T-cell (primary cell): ENCODE results near the gene SENP3. TPM values are rescaled to one million over a fixed set of nuclear protein-coding genes. Genes with fewer than 3 reads are reported as not detected.

Source experiments
- ATAC-seq, 4 experiments: fragments of 200-7000 bp in 3 of 4; fragments of 150-1000 bp in 1 of 4; cut with Tn5 transposase; replicated peaks in 1 of 4; 1 replicate in 3 of 4; 2 replicates in 1 of 4; pipeline ENCODE4 v1.10.0; 2021; ENCODE audit warnings: moderate library complexity in 3 of 4, mild to moderate bottlenecking in 2 of 4, moderate number of reproducible peaks in 1 of 4
- CTCF ChIA-PET, 2 donors: fragments of 300-600 bp; sonication (Branson Sonifier 250); formaldehyde crosslinking; loops; one replicate each; lab custom pipeline; 2022; ENCODE audit warnings: antibody characterized with exemption in 2 of 2; lab: Charles Lee
- POLR2A ChIA-PET, 2 donors: fragments of 300-600 bp; sonication (Branson Sonifier 250); formaldehyde crosslinking; loops; one replicate each; lab custom pipeline; 2022; ENCODE audit warnings: antibody characterized with exemption in 2 of 2; lab: Charles Lee
- DNase-seq, 35 experiments: peaks; one replicate each; pipeline versions ENCODE4 v3.0.0 to v3.0.0-alpha.2; 2013 to 2023
- H3K27ac ChIP-seq: one replicate; pipeline ENCODE4 v1.5.1; 2013; ENCODE audit warnings: low read length
- H3K27me3 ChIP-seq, 2 experiments: replicated peaks in 1 of 2; 1 replicate in 1 of 2; 2 replicates in 1 of 2; pipeline versions ENCODE4 v1.6.1 to v1.7.0; 2013; ENCODE audit warnings: low read length in 1 of 2, mixed read lengths in 1 of 2; ENCODE audit not compliant: control insufficient read depth in 2 of 2, insufficient read depth in 2 of 2; ENCODE audit errors: extremely low read depth in 1 of 2
- H3K36me3 ChIP-seq, 2 donors: 1 replicate in 1 of 2; 2 replicates in 1 of 2; pipeline versions ENCODE4 v1.6.1 to v1.7.0; 2013; ENCODE audit warnings: low read length in 1 of 2; ENCODE audit not compliant: control insufficient read depth in 2 of 2, insufficient read depth in 1 of 2; ENCODE audit errors: extremely low read depth in 1 of 2
- H3K4me1 ChIP-seq, 2 experiments: 1 replicate in 1 of 2; 2 replicates in 1 of 2; pipeline versions ENCODE4 v1.6.1 to v1.7.0; 2013; ENCODE audit warnings: low read length in 2 of 2, mixed read lengths in 1 of 2; ENCODE audit not compliant: insufficient read depth in 2 of 2, control insufficient read depth in 1 of 2; ENCODE audit errors: extremely low read depth in 1 of 2
- H3K4me3 ChIP-seq, 2 donors: 1 replicate in 1 of 2; 2 replicates in 1 of 2; pipeline versions ENCODE4 v1.5.1 to v1.7.0; 2013; ENCODE audit warnings: mild to moderate bottlenecking in 2 of 2, low read length in 1 of 2, moderate library complexity in 1 of 2; ENCODE audit not compliant: control insufficient read depth in 1 of 2; ENCODE audit errors: extremely low read depth in 1 of 2
- H3K9me3 ChIP-seq: 2 replicates; pipeline ENCODE4 v1.7.0; 2013
- H3K27ac Mint-ChIP-seq, 2 donors: one replicate each; pipeline ENCODE4 v1.8.0; 2020 to 2021; ENCODE audit warnings: mild to moderate bottlenecking in 2 of 2, mixed read lengths in 2 of 2
- H3K27me3 Mint-ChIP-seq, 2 donors: one replicate each; pipeline ENCODE4 v1.8.0; 2021 to 2022; ENCODE audit warnings: mixed read lengths in 2 of 2
- H3K36me3 Mint-ChIP-seq: one replicate; pipeline ENCODE4 v1.8.0; 2021; ENCODE audit warnings: mixed read lengths
- H3K4me1 Mint-ChIP-seq, 3 donors: one replicate each; pipeline ENCODE4 v1.8.0; 2020 to 2022; ENCODE audit warnings: mixed read lengths in 3 of 3, mild to moderate bottlenecking in 1 of 3
- H3K4me3 Mint-ChIP-seq, 3 donors: one replicate each; pipeline ENCODE4 v1.8.0; 2020 to 2022; ENCODE audit warnings: mild to moderate bottlenecking in 3 of 3, mixed read lengths in 3 of 3, moderate library complexity in 3 of 3
- H3K9me3 Mint-ChIP-seq, 3 donors: one replicate each; pipeline ENCODE4 v1.8.0; 2020 to 2022; ENCODE audit warnings: mixed read lengths in 3 of 3
- WGBS: methylation state at CpG from one replicate; pipeline ENCODE4 v1.1.5; 2013; ENCODE audit warnings: missing lambda C conversion rate; ENCODE audit not compliant: insufficient coverage; 5-methylcytosine and 5-hydroxymethylcytosine counted together
- total RNA-seq, 35 experiments: library from RNA in 6 of 35; stranded (reverse) in 6 of 35; fragments of 120-200 nt in 1 of 35; gene quantifications; one replicate each; pipeline versions ENCODE4 v1.2.1 to v1.2.4 and lab custom pipeline; 2013 to 2026

SENP3 gene
- total RNA-seq, 5 donors from 2014 or later (not counting 1 experiment from before 2014, with no cell fraction given), result 38.7 to 43.3 (median 42.6) TPM

DNA sequence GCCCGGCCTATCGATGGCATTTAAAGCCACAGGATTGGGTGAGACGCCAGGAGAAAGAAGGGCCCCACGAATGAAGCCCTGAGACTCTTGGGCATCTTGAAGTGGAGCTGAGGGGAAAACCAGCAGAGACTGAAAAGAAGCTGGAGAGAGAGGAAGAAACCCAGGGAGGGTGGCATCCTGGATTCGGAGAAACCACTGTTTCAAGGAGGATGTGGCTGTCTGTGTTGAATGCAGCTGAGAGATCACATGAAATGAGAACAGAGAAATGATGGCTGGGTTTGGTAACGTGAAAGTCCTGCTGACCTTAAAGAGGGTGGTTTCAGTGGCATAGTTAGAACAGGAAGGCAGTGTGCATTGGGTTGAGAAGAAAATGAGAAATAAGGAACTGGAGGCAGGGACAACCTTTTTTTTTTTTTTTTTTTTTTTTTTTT lies 9.1 kb upstream of the SENP3 start:
- H3K27me3 ChIP-seq, result no peaks in the 10 kb centered on the region
- H3K9me3 ChIP-seq, result no peaks in the 10 kb centered on the region
- CTCF ChIA-PET, result interaction anchor here (0.6 to 1.6 kb wide), 4 partner anchors 8 to 117 kb away, joined by 3 to 7 read pairs (median 4); partner anchors contain the start of gene TMEM102 (in 1 of the 2)
- H3K4me1 ChIP-seq, result peaks cover 34 to 80% of the 10 kb centered on the region in 2 experiments
- POLR2A ChIA-PET, result interaction anchor here (0.6 to 0.7 kb wide), 3 partner anchors 12 to 61 kb away, joined by 4 to 9 read pairs (median 5); no protein-coding TSS in a partner anchor
- Mint-ChIP-seq H3K4me1 (peaks cover 64 to 89% (median 71%) of the 10 kb centered on the region in 3 donors), H3K4me3 (peak overlapping the region; percentile 7 to 89 (median 67)), H3K27me3 (no peaks in the 10 kb centered on the region), H3K36me3 (peaks cover 21% of the 10 kb centered on the region), H3K9me3 (no peaks in the 10 kb centered on the region), H3K27ac (peak overlapping the region; percentile 92)
- ATAC-seq, result peak; percentile 64 to 82 (median 67)
- no peak overlapping the region for H3K4me3 ChIP-seq
- peaks cover 6 to 17% of the 10 kb centered on the region in 2 donors for H3K36me3 ChIP-seq
- DNase-seq, result peak in 18 of 35 experiments; percentile 8 to 68 (median 35)
- H3K27ac ChIP-seq, result peak overlapping the region; percentile 65
- WGBS, result 16% methylated on average over 6 of the region's 6 CpGs

DNA sequence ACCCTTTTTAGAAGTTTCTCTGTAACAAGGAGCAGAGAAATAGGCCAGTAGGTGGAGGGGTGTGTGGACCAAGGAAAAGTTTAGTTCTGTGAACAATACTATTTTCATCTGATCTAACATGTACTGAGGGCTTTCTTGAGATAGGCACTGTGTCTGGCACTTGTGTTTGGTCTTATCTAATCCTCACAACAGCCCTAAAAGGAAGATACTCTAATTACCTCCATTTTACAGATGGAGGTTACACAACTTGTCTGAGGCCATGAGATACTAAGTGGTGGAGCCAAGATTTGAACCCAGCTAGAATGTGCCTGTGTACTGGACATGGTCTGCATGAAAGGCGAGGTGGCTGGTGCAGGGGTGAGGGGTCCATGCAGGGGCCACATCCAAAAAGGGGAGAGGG lies 8.4 kb upstream of the SENP3 start:
- peak overlapping the region in 1 of 3 donors; percentile 89 for H3K4me3 Mint-ChIP-seq
- POLR2A ChIA-PET, result no interaction called here
- WGBS, result no CpG with 5 or more reads among the region's 1 CpG

DNA sequence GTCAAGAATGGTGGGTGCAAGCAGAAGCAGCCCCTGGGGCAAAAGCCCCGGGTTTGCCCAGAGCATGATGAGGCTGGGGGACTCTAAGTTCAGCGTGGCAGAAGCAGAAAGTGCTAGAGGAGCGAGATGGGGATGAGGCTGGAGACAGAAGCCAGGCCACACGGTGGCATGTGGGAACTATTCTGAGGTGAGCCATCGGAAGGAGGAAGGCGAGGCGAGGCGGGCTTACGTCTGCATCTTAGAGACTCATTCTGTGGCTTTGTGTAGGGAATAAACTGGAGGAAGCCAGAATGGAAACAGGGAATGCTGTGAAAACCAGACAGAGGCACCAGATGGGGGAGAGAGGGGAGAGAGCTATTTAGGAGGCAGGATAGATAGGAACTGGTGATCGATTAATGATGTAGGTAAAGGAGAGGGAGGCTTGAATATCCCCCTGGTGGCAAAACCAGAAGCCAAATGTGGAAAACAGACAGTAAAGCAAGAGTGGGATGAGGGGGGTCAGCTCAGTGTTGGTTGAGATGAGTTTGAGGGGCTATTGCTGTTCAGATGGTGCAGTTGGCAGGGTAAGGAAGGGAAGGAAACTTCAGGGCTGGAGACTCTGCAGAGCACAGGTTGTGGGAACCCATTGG lies 6.3 kb upstream of the SENP3 start:
- POLR2A ChIA-PET, result no interaction called here

More for the DNA sequence above, 8.4 kb upstream of the SENP3 start:
- ATAC-seq (no peak), DNase-seq (no peak)
- Histone ChIP-seq H3K4me1 (peaks cover 37 to 80% of the 10 kb centered on the region in 2 experiments), H3K9me3 (no peaks in the 10 kb centered on the region), H3K4me3 (no peak overlapping the region), H3K27ac (peak overlapping the region; percentile 65), H3K36me3 (peaks cover 6 to 17% of the 10 kb centered on the region in 2 donors), H3K27me3 (no peaks in the 10 kb centered on the region)
- no peaks in the 10 kb centered on the region for H3K27me3 Mint-ChIP-seq
- CTCF ChIA-PET, result interaction anchor here in 1 of 2 donors (0.5 kb wide), 1 partner anchor 197 kb away, joined by 3 read pairs; no protein-coding TSS in a partner anchor
- peaks cover 21% of the 10 kb centered on the region for H3K36me3 Mint-ChIP-seq
- peaks cover 65 to 89% (median 70%) of the 10 kb centered on the region in 3 donors for H3K4me1 Mint-ChIP-seq
- peak overlapping the region; percentile 92 for H3K27ac Mint-ChIP-seq
- H3K9me3 Mint-ChIP-seq, result no peaks in the 10 kb centered on the region

DNA sequence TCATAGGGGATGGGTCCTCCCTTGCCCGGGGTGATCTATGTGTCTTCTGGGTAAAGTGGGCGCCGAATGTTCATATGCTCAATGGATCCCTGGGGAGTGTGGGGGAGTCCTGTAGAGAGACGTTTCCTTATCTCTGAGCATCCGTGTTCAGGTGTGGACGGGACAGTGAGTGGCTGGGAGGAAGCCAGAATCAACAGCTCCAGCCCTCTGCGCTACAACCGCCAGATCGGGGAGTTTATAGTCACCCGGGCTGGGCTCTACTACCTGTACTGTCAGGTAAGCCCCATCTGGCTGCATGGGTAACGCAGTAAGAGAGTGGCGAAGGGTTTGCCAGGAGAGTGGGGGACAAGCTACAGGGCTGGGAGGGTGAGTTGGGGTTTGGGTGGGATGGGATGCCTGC lies 5.1 kb upstream of the SENP3 start:
- H3K9me3 Mint-ChIP-seq, result no peaks in the 10 kb centered on the region
- Histone ChIP-seq H3K4me3 (no peak overlapping the region), H3K27me3 (no peaks in the 10 kb centered on the region), H3K27ac (no peak overlapping the region), H3K36me3 (peaks cover 0 to 9% of the 10 kb centered on the region in 2 donors), H3K9me3 (no peaks in the 10 kb centered on the region), H3K4me1 (peaks cover 21 to 70% of the 10 kb centered on the region in 2 experiments)
- DNase-seq (no peak), ATAC-seq (no peak)
- peak overlapping the region; percentile 52 to 79 for H3K27ac Mint-ChIP-seq
- peak overlapping the region in 1 of 3 donors; percentile 24 for H3K4me3 Mint-ChIP-seq
- WGBS, result 95% methylated on average over 11 of the region's 12 CpGs
- H3K36me3 Mint-ChIP-seq, result peaks cover 21% of the 10 kb centered on the region
- peaks cover 56 to 84% (median 70%) of the 10 kb centered on the region in 3 donors for H3K4me1 Mint-ChIP-seq
- ChIA-PET CTCF (interaction anchor here (0.6 to 0.7 kb wide), 2 partner anchors 24 to 131 kb away, joined by 3 read pairs; partner anchors contain the start of gene TP53 (in 1 of the 2)), POLR2A (no interaction called here)
- H3K27me3 Mint-ChIP-seq, result no peaks in the 10 kb centered on the region

More for the DNA sequence above, 6.3 kb upstream of the SENP3 start:
- Histone ChIP-seq H3K27ac (peak overlapping the region; percentile 45), H3K9me3 (no peaks in the 10 kb centered on the region), H3K4me3 (no peak overlapping the region), H3K36me3 (peaks cover 0 to 13% of the 10 kb centered on the region in 2 donors), H3K4me1 (peaks cover 25 to 74% of the 10 kb centered on the region in 2 experiments), H3K27me3 (no peaks in the 10 kb centered on the region)
- Mint-ChIP-seq H3K4me3 (peak overlapping the region in 1 of 3 donors; percentile 22), H3K27ac (peak overlapping the region; percentile 58 to 83), H3K4me1 (peaks cover 58 to 89% (median 73%) of the 10 kb centered on the region in 3 donors), H3K9me3 (no peaks in the 10 kb centered on the region), H3K27me3 (no peaks in the 10 kb centered on the region), H3K36me3 (peaks cover 21% of the 10 kb centered on the region)
- DNase-seq (no peak), ATAC-seq (no peak)
- CTCF ChIA-PET, result interaction anchor here (0.6 kb wide), 3 partner anchors 66 to 168 kb away, joined by 3 to 10 read pairs (median 5); no protein-coding TSS in a partner anchor
- WGBS, result 91% methylated on average over 10 of the region's 10 CpGs

DNA sequence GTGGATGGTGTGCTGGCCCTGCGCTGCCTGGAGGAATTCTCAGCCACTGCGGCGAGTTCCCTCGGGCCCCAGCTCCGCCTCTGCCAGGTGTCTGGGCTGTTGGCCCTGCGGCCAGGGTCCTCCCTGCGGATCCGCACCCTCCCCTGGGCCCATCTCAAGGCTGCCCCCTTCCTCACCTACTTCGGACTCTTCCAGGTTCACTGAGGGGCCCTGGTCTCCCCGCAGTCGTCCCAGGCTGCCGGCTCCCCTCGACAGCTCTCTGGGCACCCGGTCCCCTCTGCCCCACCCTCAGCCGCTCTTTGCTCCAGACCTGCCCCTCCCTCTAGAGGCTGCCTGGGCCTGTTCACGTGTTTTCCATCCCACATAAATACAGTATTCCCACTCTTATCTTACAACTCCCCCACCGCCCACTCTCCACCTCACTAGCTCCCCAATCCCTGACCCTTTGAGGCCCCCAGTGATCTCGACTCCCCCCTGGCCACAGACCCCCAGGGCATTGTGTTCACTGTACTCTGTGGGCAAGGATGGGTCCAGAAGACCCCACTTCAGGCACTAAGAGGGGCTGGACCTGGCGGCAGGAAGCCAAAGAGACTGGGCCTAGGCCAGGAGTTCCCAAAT lies 4.5 kb upstream of the SENP3 start:
- Histone ChIP-seq H3K4me1 (peaks cover 21 to 67% of the 10 kb centered on the region in 2 experiments), H3K27ac (no peak overlapping the region), H3K27me3 (no peaks in the 10 kb centered on the region), H3K4me3 (no peak overlapping the region), H3K36me3 (peaks cover 0 to 9% of the 10 kb centered on the region in 2 donors), H3K9me3 (no peaks in the 10 kb centered on the region)
- ATAC-seq, result no peak
- Mint-ChIP-seq H3K36me3 (peaks cover 21% of the 10 kb centered on the region), H3K4me1 (peaks cover 50 to 78% (median 64%) of the 10 kb centered on the region in 3 donors), H3K27me3 (no peaks in the 10 kb centered on the region), H3K4me3 (peak overlapping the region in 1 of 3 donors; percentile 87), H3K27ac (no peak overlapping the region), H3K9me3 (no peaks in the 10 kb centered on the region)
- WGBS, result 90% methylated on average over 18 of the region's 19 CpGs
- ChIA-PET CTCF (interaction anchor here (0.6 to 0.7 kb wide), 2 partner anchors 25 to 130 kb away, joined by 3 read pairs; partner anchors contain the start of gene TP53 (in 1 of the 2)), POLR2A (no interaction called here)
- no peak for DNase-seq
